Adipose tissue (tissue), 3 donors: Measurements from ENCODE around the gene DOHH. TPM values are rescaled to one million over a fixed set of nuclear protein-coding genes. Genes with fewer than 3 reads are reported as not detected.
A peak's percentile ranks its signal among the peaks of the same experiment; 100 is the strongest.

Experiments
- H3K27ac ChIP-seq: one replicate; pipeline ENCODE4 v1.5.1; 2013; ENCODE audit warnings: low read depth, low read length
- WGBS, 3 donors: extraction: QIAGEN DNeasy Blood & Tissue Kit; methylation state at CpG; one replicate each; pipeline ENCODE4 v1.1.7; 2013; 5-methylcytosine and 5-hydroxymethylcytosine counted together
- polyA plus RNA-seq, 3 donors: library from polyadenylated mRNA; stranded (reverse); fragments of 200-250 nt; gene quantifications; one replicate each; pipeline ENCODE4 v1.2.3, GENCODE V29; 2013
- donor health status: healthy with polysubstance abuse.
- donor health status: Bipolar disorder and iron deficiency.
- donor health status: healthy.

DOHH gene
- polyA plus RNA-seq: 10 to 100 TPM in 2 of 3 donors, 1 to 10 TPM in 1; 7.8 to 16.3 (median 11.6) TPM

GRCh38 chr19:3500429-3501101, at the start of gene DOHH:
TSS of gene DOHH (minus strand) at chr19:3500674. CDS start at chr19:3496814, 3,860 bp downstream.
- peak within 1 kb of the TSS; percentile 32 for H3K27ac ChIP-seq
- 0 to 1% (median 0%) methylated on average over 50 to 52 of the region's 52 CpGs for WGBS, 3 donors

GRCh38 chr19:3549816-3550215, 49.3 kb upstream of the DOHH start:
- no peak overlapping the region for H3K27ac ChIP-seq
- WGBS, 3 donors: 86 to 88% (median 87%) methylated on average over 10 of the region's 10 CpGs

- H3K27ac ChIP-seq: no peak overlapping the region
- WGBS, 3 donors: 52 to 69% (median 55%) methylated on average over 14 of the region's 14 CpGs
Measured at GRCh38 chr19:3548606-3549005, 48.1 kb upstream of the DOHH start.

- 86 to 91% (median 88%) methylated on average over 29 to 36 of the region's 36 CpGs for WGBS, 3 donors
- H3K27ac ChIP-seq: no peak overlapping the region
Measured at GRCh38 chr19:3547767-3548282, 47.4 kb upstream of the DOHH start.

- WGBS, 3 donors: 85 to 90% (median 88%) methylated on average over 15 of the region's 15 CpGs
- no peak overlapping the region for H3K27ac ChIP-seq
Measured at GRCh38 chr19:3547301-3547731, 46.8 kb upstream of the DOHH start.

- 86 to 93% (median 89%) methylated on average over 23 of the region's 23 CpGs for WGBS, 3 donors
- H3K27ac ChIP-seq: no peak overlapping the region
Measured at GRCh38 chr19:3546119-3546518, 45.6 kb upstream of the DOHH start.

GRCh38 chr19:3545669-3546034, 45.2 kb upstream of the DOHH start:
- WGBS, 3 donors: 76 to 86% (median 77%) methylated on average over 10 of the region's 10 CpGs
- no peak overlapping the region for H3K27ac ChIP-seq

- 60 to 67% (median 61%) methylated on average over 21 to 30 of the region's 30 CpGs for WGBS, 3 donors
- H3K27ac ChIP-seq: no peak overlapping the region
Measured at GRCh38 chr19:3544742-3545668, 44.5 kb upstream of the DOHH start.

GRCh38 chr19:3544058-3544376, 43.5 kb upstream of the DOHH start:
- no peak overlapping the region for H3K27ac ChIP-seq
- 77 to 86% (median 85%) methylated on average over 9 of the region's 9 CpGs for WGBS, 3 donors

- 77 to 88% (median 83%) methylated on average over 38 to 47 of the region's 47 CpGs for WGBS, 3 donors
- no peak overlapping the region for H3K27ac ChIP-seq
Measured at GRCh38 chr19:3543150-3544057, 42.9 kb upstream of the DOHH start.

- H3K27ac ChIP-seq: no peak overlapping the region
- 92 to 98% (median 96%) methylated on average over 1 of the region's 1 CpG for WGBS, 3 donors
Measured at GRCh38 chr19:3539756-3540118, 39.3 kb upstream of the DOHH start.

- H3K27ac ChIP-seq: no peak within 1 kb of the TSS
- WGBS, 3 donors: 60 to 69% (median 65%) methylated on average over 26 to 28 of the region's 28 CpGs
Measured at GRCh38 chr19:3538965-3539755, 38.7 kb upstream of the DOHH start, which contains the start of gene TEKTIP1. TSS of gene TEKTIP1 (plus strand) at chr19:3539174. CDS start at chr19:3539178, 4 bp downstream.

GRCh38 chr19:3538258-3538929, 37.9 kb upstream of the DOHH start:
- 83 to 88% (median 85%) methylated on average over 24 to 25 of the region's 25 CpGs for WGBS, 3 donors
- H3K27ac ChIP-seq: no peak overlapping the region

GRCh38 chr19:3537438-3538240, 37.2 kb upstream of the DOHH start:
- 75 to 86% (median 76%) methylated on average over 21 to 22 of the region's 22 CpGs for WGBS, 3 donors
- H3K27ac ChIP-seq: no peak overlapping the region

- 59 to 81% (median 62%) methylated on average over 12 to 13 of the region's 13 CpGs for WGBS, 3 donors
- H3K27ac ChIP-seq: no peak overlapping the region
Measured at GRCh38 chr19:3537101-3537437, 36.6 kb upstream of the DOHH start.

GRCh38 chr19:3536429-3537100, 36.1 kb upstream of the DOHH start:
- WGBS, 3 donors: 62 to 73% (median 71%) methylated on average over 27 of the region's 27 CpGs
- no peak overlapping the region for H3K27ac ChIP-seq
